Vagina (tissue), 2 donors: ENCODE measurements around the gene SHROOM1. TPM values are rescaled to one million over a fixed set of nuclear protein-coding genes. Genes with fewer than 3 reads are reported as not detected.

Source experiments
- DNase-seq, 2 donors: peaks; one replicate each; pipeline ENCODE4 v3.0.0-alpha.2; 2017; ENCODE audit errors: extremely low spot score in 2 of 2
- H3K27ac ChIP-seq: fragments of 200-600 bp; sonication (generic); one replicate; pipeline ENCODE4 v1.5.1; 2019
- H3K27me3 ChIP-seq: fragments of 200-600 bp; sonication (generic); one replicate; pipeline ENCODE4 v1.5.1; 2019
- H3K36me3 ChIP-seq, 2 donors: fragments of 200-600 bp; sonication (generic); one replicate each; pipeline ENCODE4 v1.5.1; 2017 to 2019
- H3K4me1 ChIP-seq: fragments of 200-600 bp; sonication (generic); one replicate; pipeline ENCODE4 v1.5.1; 2019
- H3K4me3 ChIP-seq, 2 donors: fragments of 200-600 bp; sonication (generic); 1 replicate in 1 of 2; 2 replicates in 1 of 2; pipeline ENCODE4 v1.5.1; 2016 to 2019
- H3K9me3 ChIP-seq: fragments of 200-600 bp; sonication (generic); one replicate; pipeline ENCODE4 v1.5.1; 2019
- POLR2A ChIP-seq, 2 donors: fragments of 450-650 bp; IDR thresholded peaks; one replicate each; pipeline ENCODE4 v1.6.1; 2017; ENCODE audit warnings: antibody characterized with exemption in 2 of 2, mild to moderate bottlenecking in 2 of 2, moderate library complexity in 2 of 2
- POLR2AphosphoS5 ChIP-seq, 2 donors: sonication (generic); formaldehyde crosslinking; IDR thresholded peaks; one replicate each; pipeline ENCODE4 v1.9.0; 2017; ENCODE audit warnings: antibody characterized with exemption in 2 of 2, mild to moderate bottlenecking in 2 of 2, low read depth in 1 of 2; ENCODE audit not compliant: insufficient read depth in 1 of 2
- intact Hi-C: fragments of 100-400 bp; cut with DNase I; formaldehyde crosslinking; loops from one replicate; pipeline ENCODE4 v1.15.1; 2023
- total RNA-seq: library from RNA; depleted of rRNA; stranded (reverse); fragments of >200 nt; gene quantifications from one replicate; pipeline ENCODE4 v1.2.3, GENCODE V29; 2016
- TF ChIP-seq, protein P1 (sequence below), 3 experiments: fragments of 450-650 bp in 2 of 3; fragments of 200-600 bp in 1 of 3; sonication (generic) in 1 of 3; IDR thresholded peaks; one replicate each; pipeline ENCODE4 v1.5.1; 2017 to 2019; ENCODE audit warnings: antibody characterized with exemption in 3 of 3, mild to moderate bottlenecking in 2 of 3, moderate library complexity in 2 of 3

SHROOM1 gene
- total RNA-seq, 1 donor from 2014 or later = 17.7 TPM

DNA sequence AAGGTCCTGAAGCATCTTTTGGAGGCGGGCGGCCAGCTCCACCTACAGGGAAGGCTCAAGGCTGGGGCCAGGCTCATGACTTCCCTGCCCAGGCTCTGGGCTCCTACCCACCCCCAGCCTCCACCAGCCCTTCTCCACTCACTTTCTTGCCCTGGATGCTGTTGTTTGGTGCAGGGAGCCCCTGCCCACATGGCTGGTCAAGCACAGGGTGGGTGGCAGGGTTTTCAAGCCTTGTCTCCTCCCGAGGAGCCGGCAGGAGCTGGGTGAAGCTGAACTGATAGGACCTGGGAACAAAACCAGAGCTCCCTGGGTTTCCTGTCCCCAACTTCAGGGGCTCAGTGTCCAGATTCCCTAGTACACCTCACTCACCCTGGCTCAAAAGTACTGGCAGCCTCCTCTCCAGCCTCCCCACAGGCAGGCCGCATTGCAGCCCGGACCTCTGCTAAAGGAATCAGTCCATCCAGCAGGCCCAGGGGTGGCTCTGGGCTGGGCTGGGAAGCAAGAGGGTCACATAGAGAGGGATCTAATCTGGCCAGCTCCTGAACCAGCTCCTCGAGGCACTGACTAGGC lies 6.9 kb downstream of the SHROOM1 start:
- H3K4me3 ChIP-seq = peak overlapping the region in 1 of 2 donors; percentile 25
- intact Hi-C loops = no loop called here
- TF ChIP-seq POLR2AphosphoS5 (IDR thresholded peaks at IDR 0.05; ENCODE audit: insufficient read depth in 1 of 2, low read depth in 1 of 2) (no peak), POLR2A (IDR thresholded peaks at IDR 0.05) (no peak)
- TF ChIP-seq, protein P1, sequence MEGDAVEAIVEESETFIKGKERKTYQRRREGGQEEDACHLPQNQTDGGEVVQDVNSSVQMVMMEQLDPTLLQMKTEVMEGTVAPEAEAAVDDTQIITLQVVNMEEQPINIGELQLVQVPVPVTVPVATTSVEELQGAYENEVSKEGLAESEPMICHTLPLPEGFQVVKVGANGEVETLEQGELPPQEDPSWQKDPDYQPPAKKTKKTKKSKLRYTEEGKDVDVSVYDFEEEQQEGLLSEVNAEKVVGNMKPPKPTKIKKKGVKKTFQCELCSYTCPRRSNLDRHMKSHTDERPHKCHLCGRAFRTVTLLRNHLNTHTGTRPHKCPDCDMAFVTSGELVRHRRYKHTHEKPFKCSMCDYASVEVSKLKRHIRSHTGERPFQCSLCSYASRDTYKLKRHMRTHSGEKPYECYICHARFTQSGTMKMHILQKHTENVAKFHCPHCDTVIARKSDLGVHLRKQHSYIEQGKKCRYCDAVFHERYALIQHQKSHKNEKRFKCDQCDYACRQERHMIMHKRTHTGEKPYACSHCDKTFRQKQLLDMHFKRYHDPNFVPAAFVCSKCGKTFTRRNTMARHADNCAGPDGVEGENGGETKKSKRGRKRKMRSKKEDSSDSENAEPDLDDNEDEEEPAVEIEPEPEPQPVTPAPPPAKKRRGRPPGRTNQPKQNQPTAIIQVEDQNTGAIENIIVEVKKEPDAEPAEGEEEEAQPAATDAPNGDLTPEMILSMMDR (IDR thresholded peaks at IDR 0.05) = no peak
- H3K36me3 ChIP-seq = no peaks in the 10 kb centered on the region
- H3K4me1 ChIP-seq = peaks cover 16% of the 10 kb centered on the region
- no peaks in the 10 kb centered on the region for H3K27me3 ChIP-seq
- no peak overlapping the region for H3K27ac ChIP-seq
- no peaks in the 10 kb centered on the region for H3K9me3 ChIP-seq
- DNase-seq = no peak

DNA sequence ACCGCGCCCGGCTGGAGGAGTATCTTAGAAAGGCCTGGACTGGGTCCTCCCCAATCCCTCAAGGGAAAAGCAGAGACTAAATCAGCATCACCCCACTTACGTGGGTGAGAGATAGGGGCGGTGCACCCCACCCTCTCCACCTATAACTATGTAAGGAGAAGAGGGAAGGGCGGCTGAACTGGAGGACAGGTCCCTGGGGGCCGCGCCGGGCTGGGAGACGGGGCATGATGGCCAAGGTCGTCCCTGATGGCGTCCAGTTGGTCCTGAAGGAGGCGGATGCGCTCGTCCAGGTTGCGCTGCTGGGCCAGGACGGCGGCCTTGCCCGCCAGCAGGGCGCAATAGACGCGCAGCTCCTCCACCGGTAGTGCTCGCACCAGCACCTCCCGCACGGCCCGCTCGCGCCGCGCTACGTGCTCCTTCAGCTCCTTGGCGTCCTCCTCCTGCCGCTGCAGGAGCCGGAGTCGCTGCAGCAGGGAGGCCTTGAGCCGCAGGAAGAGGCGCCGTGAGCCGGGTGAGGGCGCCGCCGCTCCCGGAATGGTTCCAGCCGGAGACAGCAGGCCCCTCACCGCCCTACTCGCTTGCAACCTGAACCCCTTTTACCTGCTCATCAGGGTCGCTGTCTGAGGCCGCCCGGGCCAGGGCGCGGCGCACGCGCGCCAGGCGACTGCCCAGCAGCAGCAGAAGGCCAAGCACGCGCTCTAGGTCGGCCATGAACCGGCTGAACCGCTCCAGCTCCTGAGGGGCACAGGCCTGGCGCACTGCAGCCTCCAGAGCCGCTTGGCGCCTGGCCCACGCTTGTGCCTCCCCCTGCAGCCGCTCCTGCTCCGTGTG lies 7.6 kb downstream of the SHROOM1 start:
- H3K27me3 ChIP-seq = no peaks in the 10 kb centered on the region
- peak overlapping the region; percentile 19 to 25 for H3K4me3 ChIP-seq
- H3K36me3 ChIP-seq = no peaks in the 10 kb centered on the region
- TF ChIP-seq POLR2A (IDR thresholded peaks at IDR 0.05) = no peak
- TF ChIP-seq, protein P1 (IDR thresholded peaks at IDR 0.05) = no peak
- TF ChIP-seq POLR2AphosphoS5 (IDR thresholded peaks at IDR 0.05; ENCODE audit: insufficient read depth in 1 of 2, low read depth in 1 of 2) = no peak
- H3K4me1 ChIP-seq = peaks cover 16% of the 10 kb centered on the region
- intact Hi-C loops = no loop called here
- no peak for DNase-seq
- no peak overlapping the region for H3K27ac ChIP-seq
- H3K9me3 ChIP-seq = no peaks in the 10 kb centered on the region

DNA sequence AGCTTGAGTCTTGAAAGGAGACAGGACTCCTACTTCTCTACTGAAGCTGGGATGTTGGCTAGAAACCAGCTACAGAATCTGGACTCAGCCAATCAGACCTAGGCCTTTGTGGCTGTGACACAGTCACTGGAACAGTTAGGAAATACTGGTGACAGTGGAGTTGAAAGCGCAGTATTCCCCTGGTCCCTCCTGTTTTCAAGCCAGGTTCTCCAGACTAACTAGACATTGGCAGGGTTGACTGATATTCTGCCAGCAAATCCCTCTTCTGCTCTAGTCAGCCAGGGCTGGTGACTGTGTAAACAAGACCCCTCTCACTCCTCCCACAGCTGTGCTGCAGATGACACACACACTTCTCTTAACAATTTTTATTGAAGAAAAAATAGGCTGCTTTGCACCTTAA lies 8.7 kb downstream of the SHROOM1 start:
- H3K4me3 ChIP-seq = no peak overlapping the region
- intact Hi-C loops = no loop called here
- no peak overlapping the region for H3K27ac ChIP-seq
- no peaks in the 10 kb centered on the region for H3K27me3 ChIP-seq
- no peaks in the 10 kb centered on the region for H3K36me3 ChIP-seq
- TF ChIP-seq, protein P1 (IDR thresholded peaks at IDR 0.05) = no peak
- TF ChIP-seq POLR2AphosphoS5 (IDR thresholded peaks at IDR 0.05; ENCODE audit: insufficient read depth in 1 of 2, low read depth in 1 of 2) = no peak
- TF ChIP-seq POLR2A (IDR thresholded peaks at IDR 0.05) = no peak
- H3K4me1 ChIP-seq = peaks cover 16% of the 10 kb centered on the region
- no peaks in the 10 kb centered on the region for H3K9me3 ChIP-seq
- no peak for DNase-seq

DNA sequence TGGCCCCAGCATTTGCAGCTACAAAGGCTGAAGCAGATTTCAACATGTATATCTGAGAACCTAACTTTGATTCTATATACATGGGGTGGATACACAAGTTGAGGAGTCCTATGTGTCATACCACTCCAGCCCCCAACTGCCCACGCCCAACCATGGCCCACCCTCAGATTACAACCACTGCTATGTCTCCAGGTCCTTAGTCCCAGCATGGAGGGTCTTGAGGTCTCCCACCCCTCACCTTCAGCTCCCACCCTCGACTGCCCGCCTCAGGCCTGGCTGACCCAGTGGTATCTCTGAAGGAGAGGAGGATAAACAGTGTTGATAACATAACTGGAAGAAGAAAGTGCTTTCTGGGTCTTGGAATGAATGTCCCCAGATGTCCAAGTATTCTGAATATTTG lies 9.1 kb downstream of the SHROOM1 start:
- Histone ChIP-seq H3K9me3 (no peaks in the 10 kb centered on the region), H3K4me1 (peaks cover 16% of the 10 kb centered on the region), H3K27ac (no peak overlapping the region), H3K4me3 (no peak overlapping the region), H3K36me3 (no peaks in the 10 kb centered on the region), H3K27me3 (no peaks in the 10 kb centered on the region)
- intact Hi-C loops = no loop called here
- no peak for TF ChIP-seq POLR2AphosphoS5 (IDR thresholded peaks at IDR 0.05; ENCODE audit: insufficient read depth in 1 of 2, low read depth in 1 of 2)
- TF ChIP-seq POLR2A (IDR thresholded peaks at IDR 0.05) = no peak
- TF ChIP-seq, protein P1 (IDR thresholded peaks at IDR 0.05) = no peak
- no peak for DNase-seq
